ENCODE measurements around the gene NIP7.
A peak's percentile ranks its signal among the peaks of the same experiment; 100 is the strongest.
"Not testable (repeated sequence)": the region's sequence is repeated elsewhere in the genome, so short reads cannot be mapped to it uniquely, and the experiment has no call there.

NIP7 gene

DNA sequence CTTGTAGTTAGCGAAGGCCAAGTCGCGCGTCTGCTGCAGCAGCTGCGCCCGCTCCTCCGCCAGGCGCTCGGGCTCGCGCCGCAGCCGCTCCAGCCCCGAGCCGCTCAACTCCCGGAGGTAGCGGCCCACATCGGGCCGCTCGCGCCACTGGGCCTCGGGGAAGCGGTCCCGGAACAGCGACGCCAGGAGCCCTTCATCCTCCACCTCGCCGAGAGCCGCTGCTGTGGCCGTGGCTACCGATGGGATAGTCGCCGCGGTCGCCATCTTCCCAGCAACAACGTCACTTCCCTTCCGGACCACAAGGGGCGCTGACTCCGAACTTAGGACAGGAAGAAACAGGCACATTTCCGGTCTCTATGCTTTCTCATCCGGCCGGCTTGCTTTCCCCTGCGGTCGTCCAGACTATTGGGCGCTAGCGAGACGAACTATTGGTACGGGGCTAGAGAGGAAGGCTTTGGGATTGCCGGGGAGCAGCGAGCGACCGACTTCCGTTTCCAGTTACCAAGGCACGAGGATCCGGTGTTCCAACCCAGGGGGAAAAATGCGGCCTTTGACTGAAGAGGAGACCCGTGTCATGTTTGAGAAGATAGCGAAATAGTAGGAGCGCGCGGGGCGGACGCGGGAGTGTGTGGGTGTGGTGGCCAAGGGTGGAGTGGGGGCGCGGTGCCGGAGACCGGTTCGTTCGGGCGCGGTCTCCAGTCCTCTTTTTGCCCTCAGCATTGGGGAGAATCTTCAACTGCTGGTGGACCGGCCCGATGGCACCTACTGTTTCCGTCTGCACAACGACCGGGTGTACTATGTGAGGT lies at the start of gene NIP7, which contains the start of gene COG8:
NIP7 (plus strand) TSS at position 484 of the 806 bp plus-strand sequence; CDS start at position 542, 58 bp downstream.
COG8 (minus strand) TSS at position 276 of the 806 bp plus-strand sequence; CDS start at position 264, 12 bp downstream.
- peak; percentile 99 for DNase-seq

DNA sequence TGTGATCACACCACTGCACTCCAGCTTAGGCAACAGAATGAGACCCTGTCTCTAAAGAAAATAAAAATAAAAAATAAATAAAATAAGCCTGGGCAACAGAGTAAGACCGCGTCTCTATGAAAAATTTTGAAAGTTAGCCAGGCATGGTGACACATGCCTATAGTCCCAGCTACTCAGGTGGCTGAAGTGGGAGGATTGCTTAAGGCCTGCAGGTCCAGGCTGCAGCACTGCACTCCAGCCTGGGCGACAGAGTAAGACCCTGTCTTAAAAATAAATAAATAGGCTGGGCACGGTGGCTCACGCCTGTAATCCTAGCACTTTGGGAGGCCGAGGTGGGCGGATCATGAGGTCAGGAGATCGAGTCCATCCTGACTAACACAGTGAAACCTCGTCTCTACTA lies 47.9 kb upstream of the NIP7 start:
- not testable (repeated sequence) for DNase-seq

DNA sequence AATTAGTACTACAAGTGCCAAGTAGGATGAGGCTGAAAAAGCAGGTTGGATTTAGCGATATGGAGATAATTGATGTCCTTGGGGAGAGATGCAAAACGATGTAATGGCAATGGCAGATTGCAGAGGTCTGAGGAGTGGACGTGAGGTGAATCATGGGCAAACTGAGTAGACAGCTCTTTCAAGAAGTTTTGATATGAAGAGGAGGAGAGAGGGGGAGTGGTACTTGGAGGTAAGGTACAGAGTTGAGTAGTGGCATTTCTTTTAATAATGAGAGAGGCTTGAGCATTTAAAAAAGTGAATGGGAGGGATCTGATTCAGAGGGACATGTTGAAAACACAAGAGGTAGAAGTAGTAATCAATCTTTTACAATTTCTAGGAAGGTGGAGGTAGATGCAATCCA lies 46.2 kb upstream of the NIP7 start:
- DNase-seq, result peak; percentile 21

DNA sequence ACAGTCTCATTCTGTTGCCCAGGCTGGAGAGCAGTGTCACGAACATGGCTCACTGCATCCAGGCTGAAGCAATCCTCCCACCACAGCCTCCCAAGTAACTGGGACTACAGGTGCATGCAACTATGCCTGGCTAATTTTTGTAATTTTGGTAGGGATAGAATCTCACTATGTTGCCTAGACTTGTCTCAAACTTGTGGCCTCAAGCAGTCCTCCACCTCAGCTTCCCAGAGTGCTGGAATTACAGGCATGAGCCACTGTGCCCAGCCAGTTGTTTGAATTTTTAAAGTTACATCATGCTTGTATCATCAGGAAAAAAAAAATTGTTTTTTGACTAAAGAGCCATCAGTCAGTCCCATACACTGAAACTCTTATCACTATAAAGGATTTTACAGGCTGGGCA lies 45.5 kb upstream of the NIP7 start:
- peak; percentile 24 for DNase-seq

DNA sequence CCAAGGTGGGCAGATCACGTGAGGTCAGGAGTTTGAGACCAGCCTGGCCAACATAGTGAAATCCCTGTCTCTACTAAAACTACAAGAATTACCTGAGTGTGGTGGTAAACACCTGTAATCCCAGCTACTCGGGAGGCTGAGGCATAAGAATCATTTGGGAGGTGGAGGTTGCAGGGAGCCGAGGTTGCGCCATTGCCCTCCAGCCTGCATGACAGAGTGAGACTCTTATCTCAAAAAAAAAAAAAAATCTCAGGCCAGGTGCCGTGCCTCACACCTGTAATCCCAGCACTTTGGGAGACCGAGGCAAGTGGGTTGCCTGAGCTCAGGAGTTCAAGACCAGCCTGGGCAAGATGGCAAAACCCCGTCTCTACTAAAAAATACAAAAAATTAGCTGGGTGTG lies 42.8 kb upstream of the NIP7 start:
- not testable (repeated sequence) for DNase-seq

DNA sequence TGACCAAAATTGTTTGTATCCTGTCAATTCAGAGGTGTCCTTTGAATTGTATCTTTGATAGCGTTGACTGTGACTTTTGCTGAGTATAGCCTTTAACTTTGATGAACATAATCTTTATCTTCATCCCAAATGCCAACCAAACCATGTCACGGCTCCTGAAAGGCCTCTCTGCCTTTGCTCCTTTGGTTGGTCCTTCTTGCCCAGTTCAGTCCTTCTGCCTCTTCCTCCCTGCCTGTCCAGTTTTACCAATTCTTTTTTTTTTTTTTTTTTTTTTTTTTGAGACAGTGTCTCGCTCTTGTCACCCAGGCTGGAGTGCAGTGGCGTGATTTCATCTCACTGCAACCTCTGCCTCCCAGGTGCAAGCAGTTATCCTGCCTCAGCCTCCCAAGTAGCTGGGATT lies 41.3 kb upstream of the NIP7 start:
- DNase-seq, result no peak

DNA sequence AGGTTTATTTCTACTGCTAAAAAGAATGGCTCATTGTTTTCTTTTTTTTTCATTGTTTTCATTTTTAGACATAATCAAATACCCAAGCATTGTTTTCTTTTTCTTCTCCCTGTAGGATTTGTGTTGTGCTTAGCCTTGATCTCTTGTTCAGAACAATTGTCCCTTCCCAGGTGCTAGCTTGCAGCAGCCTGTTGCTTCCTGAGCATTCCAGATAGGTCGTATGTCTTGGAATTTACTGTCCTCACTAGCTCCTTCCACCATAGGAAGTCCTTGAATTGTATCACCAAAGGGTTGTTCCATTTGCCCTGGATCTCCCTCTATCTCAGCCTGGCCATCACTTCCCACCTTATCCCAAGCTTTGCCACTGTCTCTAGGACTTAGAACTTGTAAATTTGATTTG lies 38.4 kb upstream of the NIP7 start:
- no peak for DNase-seq

DNA sequence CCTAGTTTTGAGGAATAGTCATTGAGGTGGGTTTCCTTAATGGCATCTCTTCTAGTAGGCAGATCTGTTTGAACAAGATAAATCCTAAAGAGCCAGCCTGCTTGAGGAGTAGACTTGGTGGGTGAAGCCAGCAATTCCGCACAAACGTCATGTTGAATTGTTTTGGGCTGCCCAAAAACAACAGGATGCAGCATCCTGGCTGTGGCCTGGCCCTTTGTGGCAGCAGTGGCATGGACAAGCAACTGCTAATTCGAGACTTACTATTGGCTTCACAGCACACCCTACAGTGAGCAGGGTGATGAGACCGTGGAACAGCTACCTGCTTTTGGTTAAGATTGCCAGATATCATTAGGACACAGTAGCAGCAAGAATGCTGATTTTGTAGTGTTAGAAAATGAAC lies 37.7 kb upstream of the NIP7 start:
- DNase-seq, result no peak

DNA sequence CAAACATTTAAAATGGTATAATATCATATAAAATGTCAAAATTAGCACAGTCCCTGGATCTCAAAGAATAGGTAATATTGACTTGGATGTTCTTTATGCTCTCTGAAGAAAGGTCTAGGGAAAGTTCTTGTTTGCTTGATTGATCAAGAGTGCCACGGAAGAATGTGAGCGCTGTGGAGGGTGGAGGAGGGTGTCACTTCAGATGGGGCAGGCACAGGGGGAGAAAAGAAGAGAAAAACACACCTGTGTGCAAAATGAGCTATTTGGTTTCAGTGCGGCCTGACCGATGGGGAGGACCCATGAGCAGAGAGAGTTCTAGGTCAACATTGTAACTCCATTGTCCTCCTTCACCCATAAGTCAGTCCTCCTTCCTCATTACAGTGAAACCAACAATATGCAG lies 37.3 kb upstream of the NIP7 start:
- DNase-seq, result no peak

DNA sequence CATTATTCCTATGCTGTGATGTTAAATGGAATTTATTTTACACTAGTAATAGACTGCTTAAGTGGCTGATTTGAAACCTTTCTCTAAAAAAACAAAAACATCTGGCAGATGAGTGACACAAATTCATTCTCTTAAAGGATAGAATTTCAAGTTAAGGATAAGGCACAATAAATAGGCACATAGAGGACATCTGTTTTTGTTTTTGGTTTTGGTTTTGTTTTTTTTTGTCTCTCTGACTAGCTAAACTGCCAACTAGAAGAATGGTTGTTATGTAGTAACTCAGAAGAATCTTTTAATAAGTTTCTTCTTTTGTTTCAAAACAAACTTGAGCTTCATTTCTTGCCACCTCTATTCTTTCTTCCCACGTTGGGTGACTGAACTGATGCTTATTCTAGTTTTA lies 33.5 kb upstream of the NIP7 start:
- no peak for DNase-seq

DNA sequence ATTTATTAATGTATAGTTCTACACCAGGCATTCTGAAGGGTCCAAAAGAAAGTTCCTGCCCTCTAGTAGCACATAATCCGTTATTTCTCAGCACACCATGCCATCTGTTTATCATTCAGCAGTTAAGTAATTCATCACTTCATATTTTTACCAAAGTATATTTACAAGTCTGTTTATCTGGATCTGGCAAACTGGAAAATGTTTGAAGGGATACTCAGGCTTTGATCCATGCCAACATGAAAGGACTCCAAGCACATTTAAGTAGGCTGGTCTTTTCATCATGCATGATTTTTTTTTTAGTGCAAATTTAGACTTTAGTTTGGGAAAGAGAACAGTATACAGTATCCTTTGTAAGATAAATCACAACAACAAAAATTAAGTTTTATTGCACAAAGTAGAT lies 32.5 kb upstream of the NIP7 start:
- DNase-seq, result no peak

DNA sequence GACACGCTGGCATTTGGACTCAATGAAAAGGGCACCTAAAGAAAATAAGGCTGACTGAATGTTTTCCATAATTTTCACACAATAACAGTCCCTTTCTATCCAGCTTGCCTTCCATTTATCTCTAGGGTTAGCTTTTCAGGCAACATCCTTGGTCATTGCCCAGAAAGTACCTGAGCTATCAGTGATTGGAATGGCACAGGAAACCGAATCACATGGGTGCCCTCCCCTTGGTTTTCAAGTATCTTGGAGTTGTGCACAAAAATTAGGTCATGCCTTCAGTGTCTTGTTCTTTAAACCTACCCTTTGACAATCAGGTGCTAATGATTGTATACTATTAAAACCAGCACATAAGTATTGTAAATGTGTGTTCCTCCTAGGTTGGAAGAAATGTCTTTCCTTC lies 31.7 kb upstream of the NIP7 start:
- no peak for DNase-seq

DNA sequence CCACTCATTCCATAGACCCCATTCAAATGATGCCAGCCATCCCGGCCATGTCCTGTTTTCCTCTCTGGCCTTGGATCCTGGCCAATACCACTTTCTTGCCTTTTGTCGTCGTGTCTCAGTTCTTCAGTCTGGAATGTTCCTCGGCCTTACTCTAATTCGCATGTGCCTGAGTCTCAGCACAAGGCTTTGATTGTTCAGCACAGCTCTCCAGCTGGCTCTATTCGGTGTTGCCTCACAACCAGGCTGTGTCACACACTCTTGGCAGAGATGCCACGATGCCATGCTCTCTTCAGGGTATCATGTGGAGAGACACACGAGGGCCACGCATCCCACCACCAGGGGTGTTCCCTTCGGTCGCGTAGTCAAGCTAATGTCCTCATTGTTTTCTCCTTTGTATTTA lies 30.3 kb upstream of the NIP7 start:
- no peak for DNase-seq

DNA sequence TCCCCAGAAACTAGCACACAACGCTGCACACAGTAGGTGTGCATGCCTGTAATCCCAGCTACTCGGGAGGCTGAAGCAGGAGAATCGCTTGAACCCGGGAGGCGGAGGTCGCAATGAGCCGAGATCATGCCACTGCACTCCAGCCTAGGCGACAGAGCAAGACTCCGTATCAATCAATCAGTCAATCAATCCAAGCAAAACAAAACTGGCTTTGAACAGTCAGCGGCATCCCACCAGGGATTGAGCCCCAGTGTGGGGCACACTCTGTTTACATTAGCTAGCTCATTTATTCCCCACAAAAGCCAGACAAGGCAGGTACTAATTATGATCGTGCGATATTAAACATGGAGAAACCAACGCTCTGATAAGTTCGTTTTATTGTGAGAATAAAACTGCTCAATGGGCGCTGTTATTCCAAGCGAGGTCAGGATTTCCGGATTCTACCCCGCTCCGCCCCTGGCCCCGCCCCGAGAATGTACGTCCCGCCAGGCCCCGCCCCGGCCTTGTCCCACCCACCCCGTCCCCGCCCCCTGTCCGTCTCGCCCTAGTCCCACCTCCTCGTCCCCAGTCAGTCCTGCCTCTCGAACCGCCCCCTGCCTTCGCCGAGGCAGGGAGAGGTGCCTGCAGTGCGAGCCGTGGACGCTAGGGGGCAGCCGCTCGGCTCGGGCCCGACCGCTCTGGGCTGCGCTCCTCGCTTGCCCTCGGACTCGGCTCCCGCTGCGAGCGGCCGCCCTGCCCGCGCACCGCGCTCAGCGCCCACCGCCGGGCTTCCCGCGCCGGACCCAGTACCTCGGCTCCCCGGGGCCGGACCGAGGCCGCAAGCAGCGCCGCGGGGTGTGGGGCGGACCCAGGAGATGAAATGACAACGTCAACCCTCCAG lies 28.7 kb upstream of the NIP7 start, which contains the start of gene VPS4A:
VPS4A (plus strand) TSS at position 698 of the 880 bp plus-strand sequence; CDS start at position 860, 162 bp downstream.
- DNase-seq, result peak; percentile 96

DNA sequence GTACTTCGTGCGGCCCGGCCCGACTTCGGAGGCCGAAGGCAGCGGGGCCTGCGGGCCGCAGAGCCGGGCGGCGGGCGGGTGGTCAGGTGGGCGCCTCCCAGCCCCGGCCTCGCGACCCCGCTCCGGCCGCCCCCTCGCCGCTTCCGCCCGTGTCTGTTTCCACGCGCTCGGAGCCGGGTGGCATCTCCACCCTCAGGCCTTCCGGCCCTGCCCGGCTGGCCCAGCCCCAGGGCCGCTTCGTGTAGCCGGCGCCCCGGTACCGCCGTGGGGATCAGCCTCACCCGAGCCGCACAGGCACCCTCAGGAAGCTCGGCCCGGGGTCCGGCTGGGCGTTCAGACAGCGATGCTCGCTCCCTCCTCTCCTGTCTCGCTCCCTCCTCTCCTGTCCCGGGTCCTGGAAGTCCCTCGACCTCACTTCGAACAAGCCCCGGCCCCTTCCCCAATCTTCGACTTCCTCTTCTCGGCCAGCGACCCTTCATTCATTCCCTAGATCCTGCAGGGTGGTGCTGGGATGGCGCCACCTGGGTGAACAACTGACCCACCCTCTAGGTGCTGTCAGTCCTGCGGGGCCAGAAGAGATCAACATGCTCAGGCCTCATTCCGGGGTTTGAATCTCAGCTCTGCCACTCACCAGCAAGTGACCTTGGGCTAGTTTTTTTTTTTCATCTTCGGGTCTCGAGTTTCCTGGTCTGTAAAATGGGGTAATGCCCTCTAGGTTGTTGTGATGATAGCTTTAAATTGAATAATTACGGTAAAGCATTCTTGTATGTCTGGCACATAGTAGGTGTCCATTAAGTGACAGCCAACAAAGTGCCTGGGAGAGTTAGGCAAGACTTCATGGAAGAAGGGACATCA lies 27.8 kb upstream of the NIP7 start:
- DNase-seq, result no peak

DNA sequence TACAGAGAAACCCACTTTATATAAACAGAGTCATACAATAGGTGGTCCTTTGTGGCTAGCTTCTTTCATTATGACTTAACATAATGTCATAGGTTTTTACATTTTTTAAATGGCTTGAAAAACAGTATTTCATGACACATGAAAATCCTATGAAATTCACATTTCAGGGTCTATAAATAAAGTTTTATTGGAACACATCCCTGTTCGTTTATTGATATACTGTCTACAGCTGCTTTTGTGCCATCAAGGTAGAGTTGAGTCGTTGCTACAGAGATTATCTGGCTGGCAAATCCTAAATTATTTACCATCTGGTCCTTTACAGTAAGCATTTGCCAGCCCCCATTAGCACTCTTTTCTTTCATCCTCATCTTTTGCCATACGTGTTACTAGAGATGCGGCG lies 26.1 kb upstream of the NIP7 start:
- no peak for DNase-seq

DNA sequence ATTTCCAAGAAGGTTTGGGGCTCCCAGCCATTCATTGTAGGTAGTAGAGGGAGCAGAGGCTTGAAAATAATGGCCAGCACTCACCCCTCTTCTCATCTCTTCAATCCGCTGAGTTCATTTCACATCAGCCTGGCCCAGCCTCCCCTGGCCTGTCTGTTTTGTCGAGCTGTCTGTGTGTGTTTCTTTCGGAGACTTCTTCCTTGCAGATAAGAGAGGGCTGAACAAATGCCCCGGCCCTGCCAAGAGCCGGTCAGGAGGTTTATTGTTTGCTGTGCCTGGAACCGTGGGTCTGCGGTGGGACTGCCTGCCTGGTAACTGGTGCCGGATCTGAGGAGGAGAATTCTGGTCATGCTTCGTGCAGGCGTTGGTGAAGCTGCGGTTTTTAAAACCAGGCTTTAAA lies 25.0 kb upstream of the NIP7 start:
- DNase-seq, result no peak

DNA sequence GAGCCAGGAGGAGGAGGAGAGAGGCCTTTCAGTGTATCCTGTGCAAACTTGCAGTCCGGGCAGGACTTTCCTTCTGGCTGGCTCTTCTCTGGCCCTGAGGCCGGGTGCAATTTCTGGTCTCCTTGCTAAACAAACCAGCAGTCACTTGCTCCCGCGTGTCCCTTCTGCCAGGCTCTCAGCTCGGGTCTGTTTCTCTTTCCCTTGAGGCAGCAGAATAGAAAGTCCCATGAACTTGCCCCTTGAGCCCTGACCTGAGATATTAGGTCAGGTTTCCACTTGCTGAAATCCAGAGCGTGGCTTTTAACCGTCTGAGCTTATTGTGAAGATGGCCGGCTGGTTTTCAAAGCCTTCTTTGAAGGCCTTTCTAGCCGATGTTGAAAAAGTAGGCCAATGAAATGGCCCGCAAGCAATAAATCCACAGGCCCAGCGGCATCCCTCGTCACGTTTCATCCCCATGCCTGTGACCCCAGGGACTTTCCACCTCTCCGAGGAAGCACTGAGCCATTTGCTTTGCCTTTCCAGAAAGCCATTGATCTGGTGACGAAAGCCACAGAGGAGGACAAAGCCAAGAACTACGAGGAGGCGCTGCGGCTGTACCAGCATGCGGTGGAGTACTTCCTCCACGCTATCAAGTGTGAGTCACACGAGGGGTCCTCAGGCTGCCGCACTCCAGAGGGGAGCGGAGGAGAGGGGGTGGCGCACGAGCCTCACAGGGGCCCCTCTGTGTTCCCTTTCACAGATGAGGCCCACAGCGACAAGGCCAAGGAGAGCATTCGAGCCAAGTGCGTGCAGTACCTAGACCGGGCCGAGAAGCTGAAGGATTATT lies 23.9 kb upstream of the NIP7 start:
- no peak for DNase-seq

DNA sequence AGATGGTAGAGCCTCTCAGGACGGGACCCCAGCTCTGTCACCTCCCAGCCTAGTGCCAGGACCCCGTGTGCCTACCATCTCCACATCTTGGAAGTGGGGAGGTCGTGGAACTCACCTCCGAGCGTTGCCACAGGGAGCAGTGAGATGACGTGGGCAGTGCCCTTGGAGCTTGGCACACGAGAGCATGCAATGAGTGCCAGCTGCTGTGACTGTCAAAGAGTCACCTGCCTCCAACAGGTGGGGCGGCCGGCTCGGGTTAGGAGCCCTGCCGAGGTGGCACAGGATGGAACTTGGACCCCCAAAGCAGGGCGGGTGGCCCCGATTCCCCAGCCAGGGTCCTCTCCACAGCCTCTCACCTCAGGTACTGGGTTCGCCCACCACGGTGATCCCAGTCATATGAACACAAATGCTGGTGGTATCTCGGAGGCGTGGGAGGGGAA lies 23.0 kb upstream of the NIP7 start:
- no peak for DNase-seq

DNA sequence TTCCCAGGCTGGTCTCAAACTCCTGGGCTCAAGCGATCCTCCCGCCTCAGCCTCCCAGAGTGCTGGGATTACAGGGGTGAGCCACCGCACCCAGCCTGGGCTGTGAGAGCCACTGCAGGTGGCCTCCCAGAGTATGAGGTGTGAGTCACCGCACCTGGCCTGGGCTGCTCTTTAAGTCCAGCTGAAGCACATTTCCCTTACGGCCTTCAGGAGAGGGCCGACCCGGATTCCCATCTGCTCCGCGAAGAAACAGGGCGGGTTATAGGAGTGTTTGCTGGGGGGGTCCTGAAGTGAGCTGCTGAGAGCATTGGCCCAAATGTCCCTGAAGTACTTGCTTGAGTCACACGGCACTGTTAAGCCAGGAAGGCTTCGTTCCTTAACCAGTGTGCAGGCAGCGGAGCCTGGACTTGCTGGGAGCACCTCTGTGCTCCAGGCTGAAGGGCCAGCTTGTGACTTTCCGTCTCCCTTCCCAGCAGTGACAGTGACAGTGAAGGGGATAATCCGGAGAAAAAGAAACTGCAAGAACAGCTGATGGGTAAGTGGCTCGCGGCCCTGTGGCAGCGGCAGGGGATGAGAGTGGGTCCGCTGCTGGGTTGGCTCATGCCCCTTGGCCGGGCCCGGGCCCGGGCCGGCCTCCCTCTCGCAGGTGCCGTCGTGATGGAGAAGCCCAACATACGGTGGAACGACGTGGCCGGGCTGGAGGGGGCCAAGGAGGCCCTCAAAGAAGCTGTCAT lies 21.2 kb upstream of the NIP7 start:
- DNase-seq, result no peak

DNA sequence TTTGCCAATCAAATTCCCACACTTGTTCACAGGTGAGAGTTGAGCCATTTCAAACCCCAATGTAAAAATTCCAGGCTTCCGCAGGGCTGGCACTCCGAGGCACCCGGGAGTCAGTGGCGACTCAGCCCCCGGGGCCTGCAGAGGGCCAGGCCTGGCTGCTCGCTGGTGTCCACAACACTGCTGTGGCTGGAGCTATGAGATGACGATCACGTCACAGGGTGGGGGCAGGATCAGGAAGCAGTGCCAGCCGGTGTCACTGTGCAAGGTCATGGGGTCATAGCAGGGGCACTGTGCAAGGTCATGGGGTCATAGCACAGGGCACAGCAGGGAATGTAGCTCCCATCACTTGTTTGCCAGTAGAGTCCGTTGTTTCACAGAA lies 20.7 kb upstream of the NIP7 start:
- DNase-seq, result no peak

All from fibroblast of upper back skin (primary cell).